ENCODE measurements around the gene TEX101.
"Not testable (repeated sequence)": the region's sequence is repeated elsewhere in the genome, so short reads cannot be mapped to it uniquely, and the experiment has no call there.

GRCh38 chr19:43391552-43391935, 23.1 kb upstream of the TEX101 start:
- not testable (repeated sequence) for TF ChIP-seq CTCF (IDR thresholded peaks at IDR 0.05; ENCODE audit: low read length); EZH2 (IDR thresholded peaks at IDR 0.05; ENCODE audit: borderline replicate concordance, low read length)

All from OCI-LY1 (cell line).